GM19452 (cell line): ENCODE results near the gene PCID2.

Source experiments
- ATAC-seq: cut with Tn5 transposase; IDR thresholded peaks from one replicate; pipeline ENCODE4 v1.9.1; 2021; ENCODE audit not compliant: unreplicated experiment

The PCID2 gene

GRCh38 chr13:113187883-113188665 is 20.4 kb downstream of the PCID2 start:
- ATAC-seq, result no peak

DNA sequence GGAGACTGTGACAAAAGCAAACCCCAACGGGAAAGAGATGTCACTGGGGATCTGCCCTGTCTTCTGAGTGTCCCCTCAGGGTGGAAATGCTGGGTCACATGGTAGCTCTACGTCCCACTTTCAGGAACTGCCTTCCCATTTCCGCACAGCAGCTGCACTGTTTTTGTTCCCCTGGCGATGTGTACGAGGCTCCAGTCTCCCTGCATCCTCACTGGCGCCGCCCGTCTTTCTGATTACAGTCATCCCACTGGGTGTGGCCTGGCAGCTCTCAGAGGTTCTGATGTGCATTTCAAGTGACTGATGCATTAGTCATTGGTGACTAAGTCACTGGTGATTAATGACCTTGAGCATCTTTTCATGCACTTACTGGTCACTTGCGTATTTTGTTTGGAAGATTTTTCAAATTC is 21.2 kb downstream of the PCID2 start:
- no peak for ATAC-seq

- ATAC-seq, result peak; percentile 83
Measured at GRCh38 chr13:113186061-113186900, 22.2 kb downstream of the PCID2 start.

- ATAC-seq, result no peak
Measured at GRCh38 chr13:113184568-113185440, 23.7 kb downstream of the PCID2 start.

DNA sequence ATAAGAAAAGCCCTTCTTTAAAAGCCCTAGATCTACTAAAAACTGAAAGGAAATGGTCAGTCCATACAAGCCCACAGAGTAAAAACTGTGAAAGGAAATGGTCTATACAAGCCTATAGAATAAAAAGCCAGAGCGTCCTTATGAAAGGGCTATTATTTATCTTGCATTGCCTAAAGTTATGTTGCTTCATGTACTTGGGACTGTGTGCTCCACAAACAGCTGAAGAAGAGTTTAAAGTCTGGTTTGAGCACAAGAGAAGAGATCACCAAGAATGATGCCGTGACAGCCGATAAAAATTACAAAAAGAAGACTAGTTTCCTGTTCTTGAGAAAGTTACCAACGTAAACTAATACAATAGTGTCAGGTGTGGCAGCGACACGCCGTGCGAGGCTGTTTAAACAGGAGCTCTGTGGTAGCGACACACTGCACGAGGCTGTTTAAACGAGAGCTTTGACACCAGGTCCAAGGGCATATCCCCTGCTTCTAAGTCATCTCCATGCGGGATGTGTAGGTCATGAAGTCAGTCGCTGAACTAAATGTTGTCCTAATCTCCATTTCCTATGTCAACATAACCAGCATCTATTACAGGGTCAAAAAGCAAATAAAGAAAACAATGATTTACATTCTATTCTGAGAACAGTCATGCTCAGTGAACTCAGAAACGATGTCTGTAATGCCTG is 24.9 kb downstream of the PCID2 start:
- ATAC-seq, result no peak

- no peak for ATAC-seq
Measured at GRCh38 chr13:113182046-113182445, 26.4 kb downstream of the PCID2 start.

DNA sequence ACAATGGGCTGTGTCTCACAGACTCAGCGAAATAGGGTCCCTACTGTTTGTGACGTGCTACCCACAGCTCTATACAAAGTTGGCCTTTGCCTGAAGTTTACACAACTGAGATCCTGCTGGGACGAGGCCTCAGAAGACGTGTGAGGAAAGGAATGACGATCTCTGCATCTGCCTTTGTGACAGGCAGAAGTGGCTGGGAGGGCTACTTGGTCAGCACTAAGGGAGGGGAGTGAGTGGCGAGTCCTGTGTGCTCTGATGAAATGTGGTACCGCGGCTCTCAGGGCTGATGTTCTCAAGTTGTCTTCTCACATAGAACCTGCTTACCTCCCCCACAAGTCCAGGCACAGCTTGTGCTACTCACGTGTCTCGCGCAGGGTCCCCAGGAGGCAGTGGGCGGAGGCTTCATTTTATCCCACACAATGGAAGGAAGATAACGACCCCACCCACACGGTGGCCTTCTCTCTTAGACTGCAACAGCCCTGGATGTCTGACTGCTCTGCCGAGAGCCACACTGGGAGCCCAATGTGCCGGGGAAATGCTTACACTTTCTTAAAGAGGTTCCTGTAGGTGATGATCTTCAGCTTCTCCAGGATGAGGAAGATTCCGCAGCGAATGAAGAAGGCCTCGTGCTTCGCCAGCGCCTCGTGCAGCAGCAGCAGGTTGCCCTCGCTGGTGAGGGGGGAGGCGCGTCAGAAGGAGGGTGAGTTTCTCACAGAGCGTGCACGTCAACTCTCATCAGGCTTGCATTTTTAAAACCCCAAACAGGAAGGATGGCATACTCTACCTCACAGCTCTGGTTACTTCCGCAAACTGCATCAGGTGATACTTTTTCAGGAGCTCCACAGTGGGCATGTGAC is 28.9 kb downstream of the PCID2 start:
- ATAC-seq, result no peak

GRCh38 chr13:113178896-113179167 is 29.6 kb downstream of the PCID2 start:
- no peak for ATAC-seq

DNA sequence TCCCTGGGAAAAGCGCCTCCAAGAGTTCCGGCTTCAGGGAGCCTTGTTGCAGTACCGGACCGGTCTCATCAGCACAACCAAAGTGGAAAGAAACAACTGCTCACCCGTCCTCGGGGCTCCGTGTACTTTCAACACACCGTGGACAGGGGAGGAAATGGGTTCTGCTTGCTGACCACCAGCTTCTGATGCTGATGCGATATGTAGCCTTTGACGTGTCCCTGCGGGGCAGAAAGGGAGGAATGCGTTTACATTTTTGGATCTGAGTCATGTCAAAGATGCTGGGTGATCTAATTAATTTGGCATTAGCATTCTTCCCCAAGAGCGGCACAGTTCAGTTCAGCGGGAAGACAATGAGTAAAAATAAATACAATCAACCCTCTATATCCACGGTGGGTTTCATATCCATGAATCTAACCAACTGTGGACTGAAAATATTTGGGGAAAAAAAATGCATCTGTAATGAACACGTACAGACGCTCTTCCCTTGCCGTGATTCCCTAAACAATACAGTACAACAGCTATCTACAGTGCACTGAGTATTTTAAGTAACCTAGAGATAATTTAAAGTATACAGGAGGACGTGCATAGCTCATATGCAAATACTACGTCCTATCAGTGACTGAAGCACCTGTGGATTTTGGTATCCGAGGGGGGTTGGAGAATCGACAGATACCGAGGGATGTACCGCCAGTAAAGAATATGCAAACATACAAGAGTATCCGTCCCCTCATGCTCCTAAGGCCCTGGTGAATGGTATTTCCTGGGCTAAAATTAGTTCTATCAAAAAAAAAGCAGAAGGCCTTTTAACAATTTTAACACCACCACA is 30.2 kb downstream of the PCID2 start:
- no peak for ATAC-seq

- no peak for ATAC-seq
Measured at GRCh38 chr13:113176822-113177221, 31.6 kb downstream of the PCID2 start.

DNA sequence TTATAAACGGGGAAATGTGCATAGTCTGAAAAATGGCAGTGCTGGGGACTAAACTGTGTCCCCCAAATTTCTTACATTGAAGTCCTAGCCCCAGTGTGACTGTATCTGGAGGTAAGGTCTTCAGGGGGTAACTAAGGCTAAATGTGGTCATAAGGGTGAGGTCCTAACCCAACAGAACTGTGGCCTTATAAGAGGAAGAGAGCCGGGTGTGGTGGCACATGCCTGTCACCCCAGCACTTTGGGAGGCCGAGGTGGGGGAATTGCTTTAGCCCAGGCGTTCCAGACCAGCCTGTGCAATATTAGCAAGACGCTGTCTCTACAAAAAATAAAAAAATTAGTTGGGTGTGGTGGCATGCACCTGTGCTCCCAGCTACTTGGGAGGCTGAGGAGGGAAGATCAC is 32.2 kb downstream of the PCID2 start:
- ATAC-seq, result no peak

- ATAC-seq, result no peak
Measured at GRCh38 chr13:113172419-113172926, 36.0 kb downstream of the PCID2 start.

DNA sequence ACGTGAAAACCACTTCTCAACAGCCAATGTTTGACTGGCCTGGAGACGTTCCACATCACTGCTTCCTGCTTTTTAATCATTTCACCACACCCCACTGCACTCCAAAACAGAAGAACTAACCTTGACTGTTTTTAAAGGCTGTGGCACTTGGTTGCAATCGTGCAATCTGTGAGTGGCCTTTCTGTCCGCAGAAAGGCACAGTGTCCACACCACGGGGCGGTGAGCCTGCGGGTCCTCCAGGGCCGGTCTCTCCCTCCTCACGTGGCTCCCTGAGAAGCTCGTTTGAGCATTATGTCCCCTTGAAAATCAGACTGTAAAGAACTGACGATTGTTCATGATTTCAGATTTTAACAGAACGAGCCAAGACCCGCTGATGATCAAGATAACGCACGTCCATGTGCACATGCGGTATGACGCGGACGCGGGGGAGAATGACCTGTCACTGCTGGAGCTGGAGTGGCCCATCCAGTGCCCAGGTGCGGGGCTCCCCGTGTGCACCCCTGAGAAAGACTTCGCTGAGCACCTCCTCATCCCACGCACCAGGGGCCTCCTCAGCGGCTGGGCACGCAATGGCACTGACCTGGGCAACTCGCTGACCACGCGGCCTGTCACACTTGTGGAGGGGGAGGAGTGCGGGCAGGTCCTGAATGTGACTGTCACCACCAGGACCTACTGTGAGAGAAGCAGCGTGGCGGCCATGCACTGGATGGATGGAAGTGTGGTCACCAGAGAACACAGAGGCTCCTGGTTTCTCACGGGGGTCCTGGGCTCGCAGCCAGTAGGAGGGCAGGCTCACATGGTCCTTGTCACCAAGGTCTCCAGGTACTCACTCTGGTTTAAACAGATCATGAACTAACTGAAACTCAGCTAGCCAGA is 37.0 kb downstream of the PCID2 start:
- no peak for ATAC-seq

DNA sequence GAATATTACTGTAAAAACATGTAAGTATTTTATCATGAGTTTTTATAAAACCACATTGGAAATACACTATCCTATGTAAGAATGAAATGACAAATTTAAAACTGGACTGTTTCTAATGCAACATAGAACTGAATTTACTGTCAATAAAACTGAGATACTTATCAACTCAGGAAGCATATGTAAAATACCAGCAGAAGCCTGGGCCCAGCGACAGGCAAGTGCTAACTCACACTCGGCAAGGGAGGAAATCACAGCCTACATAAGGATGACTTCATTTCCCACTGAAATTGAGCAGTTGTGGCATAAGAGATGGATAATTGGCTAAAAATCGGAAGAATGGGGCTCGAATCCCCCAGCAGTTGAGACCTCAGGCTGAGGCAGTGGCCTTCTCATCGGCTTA is 38.0 kb downstream of the PCID2 start:
- no peak for ATAC-seq

DNA sequence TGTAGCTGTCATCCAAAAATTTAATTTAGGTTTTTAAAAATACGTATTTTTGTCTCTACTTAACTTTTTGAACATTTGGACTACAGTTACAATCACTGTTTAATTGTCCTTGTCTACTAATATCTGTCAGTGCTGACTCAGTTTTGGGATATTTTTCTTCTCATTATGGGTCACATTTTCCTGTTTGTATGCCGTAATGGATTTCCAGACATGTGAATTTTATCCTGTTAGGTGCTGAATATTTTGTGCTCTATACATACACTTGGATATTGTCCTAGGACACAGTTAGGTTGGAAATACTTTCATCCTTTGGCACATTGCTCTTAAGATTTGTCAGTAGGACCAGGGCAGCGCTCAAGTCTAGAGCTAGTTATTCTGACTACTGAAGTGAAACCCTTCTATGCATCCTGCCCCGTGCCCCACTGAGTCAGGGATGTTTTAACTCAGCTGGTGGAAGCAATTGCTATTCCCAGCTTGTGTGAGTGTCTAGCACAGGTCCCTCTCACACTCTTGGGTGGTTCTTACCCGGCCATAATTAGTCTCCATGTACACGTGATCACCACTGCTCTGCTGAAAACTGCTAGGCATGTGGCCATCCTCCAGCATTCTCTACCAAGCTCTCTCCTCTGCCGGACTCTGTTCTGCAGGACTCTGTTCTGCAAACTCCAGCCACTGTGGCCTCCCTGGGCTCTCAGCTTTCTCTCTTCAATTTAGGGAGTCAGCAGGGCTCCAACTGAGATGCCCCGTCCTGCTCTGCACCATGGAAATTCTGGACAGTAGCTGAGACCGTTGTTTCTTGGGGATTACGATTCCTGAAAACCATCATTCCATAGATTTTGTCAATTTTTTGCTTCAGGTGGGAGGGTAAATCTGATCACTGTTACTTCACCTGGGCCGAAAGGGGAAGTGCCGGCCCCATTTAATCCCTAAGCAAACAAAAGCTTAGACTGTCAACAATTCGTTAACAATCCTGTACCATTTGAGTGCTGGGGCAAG is 38.9 kb downstream of the PCID2 start:
- ATAC-seq, result no peak

GRCh38 chr13:113168211-113168610 is 40.3 kb downstream of the PCID2 start:
- no peak for ATAC-seq

- no peak for ATAC-seq
Measured at GRCh38 chr13:113167575-113167974, 40.9 kb downstream of the PCID2 start.
